Superior temporal gyrus (tissue), 1 donor: ENCODE data around the gene KCNH2.
A peak's percentile ranks its signal among the peaks of the same experiment; 100 is the strongest.
"Not testable (repeated sequence)": the region's sequence is repeated elsewhere in the genome, so short reads cannot be mapped to it uniquely, and the experiment has no call there.

Source experiments
- DNase-seq: peaks from one replicate; pipeline ENCODE4 v3.0.0-alpha.2; 2016; ENCODE audit errors: extremely low spot score

KCNH2 gene

DNA sequence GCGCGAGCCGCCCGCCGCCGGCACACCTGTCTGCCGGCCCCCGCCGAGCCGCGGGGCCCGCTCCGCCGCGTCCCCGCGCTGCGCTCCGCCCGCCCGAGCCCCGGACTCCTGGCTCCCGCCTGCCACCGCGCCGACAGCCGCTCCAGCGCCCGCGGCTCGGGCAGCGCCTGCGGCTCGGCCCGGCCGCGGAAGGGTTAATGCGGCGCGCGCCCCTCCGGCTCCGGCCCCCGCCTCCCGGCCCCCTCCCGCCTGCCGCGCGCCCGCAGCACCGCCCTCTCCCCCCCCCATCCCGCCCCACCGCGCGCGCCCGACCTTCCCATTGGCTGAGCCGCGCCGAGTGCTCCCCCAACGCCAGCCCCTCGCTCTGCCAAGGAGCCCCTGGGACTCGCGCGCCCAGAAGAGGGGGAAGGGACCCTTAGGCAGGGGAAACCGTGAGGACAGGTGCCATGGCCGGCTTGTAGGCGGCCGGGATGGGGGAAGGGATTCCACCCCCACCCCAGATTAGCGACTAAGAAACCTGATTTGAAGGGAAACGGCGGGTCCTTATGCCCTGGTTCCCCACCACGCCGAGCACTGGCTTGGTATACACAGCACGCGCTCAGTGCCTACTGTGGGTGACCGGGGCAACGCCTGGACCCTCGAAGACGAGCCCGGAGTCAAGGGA, at the start of gene KCNH2:
Gene KCNH2 (minus strand): TSS at position 196 of the 664 bp plus-strand sequence. CDS start 408 bp downstream, outside the sequence.
- no peak for DNase-seq

- not testable (repeated sequence) for DNase-seq
Measured at GRCh38 chr7:151027728-151028130, 49.6 kb upstream of the KCNH2 start.

DNA sequence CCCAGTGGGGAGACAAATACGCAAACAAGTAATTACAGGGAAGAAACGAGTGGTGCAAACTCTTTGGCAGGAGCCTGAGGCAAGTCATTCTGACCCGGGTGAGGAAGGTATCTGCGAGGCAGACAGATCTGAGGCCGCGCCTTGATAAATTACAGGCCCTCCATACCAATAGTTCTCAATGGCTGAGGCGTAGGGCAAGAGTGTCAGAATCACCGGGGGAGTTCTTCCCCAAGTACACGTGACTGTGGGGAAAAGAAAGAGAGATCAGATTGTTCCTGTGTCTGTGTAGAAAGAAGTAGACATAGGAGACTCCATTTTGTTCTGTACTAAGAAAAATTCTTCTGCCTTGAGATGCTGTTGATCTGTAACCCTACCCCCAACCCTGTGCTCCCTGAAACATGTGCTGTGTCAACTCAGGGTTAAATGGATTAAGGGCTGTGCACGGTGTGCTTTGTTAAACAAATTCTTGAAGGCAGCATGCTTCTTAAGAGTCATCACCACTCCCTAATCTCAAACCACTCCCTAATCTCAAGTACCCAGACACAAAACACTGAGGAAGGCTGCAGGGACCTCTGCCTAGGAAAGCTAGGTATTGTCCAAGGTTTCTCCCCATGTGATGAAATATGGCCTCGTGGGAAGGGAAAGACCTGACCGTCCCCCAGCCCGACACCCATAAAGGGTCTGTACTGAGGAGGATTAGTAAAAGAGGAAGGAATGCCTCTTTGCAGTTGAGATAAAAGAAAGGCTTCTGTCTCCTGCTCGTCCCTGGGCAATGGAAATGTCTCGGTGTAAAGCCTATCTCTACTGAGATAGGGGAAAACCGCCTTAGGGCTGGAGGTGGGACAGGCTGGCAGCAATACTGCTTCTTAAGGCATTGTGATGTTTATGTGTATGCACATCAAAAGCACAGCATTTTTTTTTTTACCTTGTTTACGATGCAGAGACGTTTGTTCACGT, 48.9 kb upstream of the KCNH2 start:
- DNase-seq = not testable (repeated sequence)

- DNase-seq = no peak
Measured at GRCh38 chr7:151025924-151026671, 48.0 kb upstream of the KCNH2 start.

GRCh38 chr7:151024435-151025056, 46.4 kb upstream of the KCNH2 start, which contains the start of gene ATG9B:
Gene ATG9B, minus strand, starts transcription at chr7:151024494. Its CDS starts 71 bp downstream, at chr7:151024423.
- no peak for DNase-seq

GRCh38 chr7:151023232-151023631, 45.1 kb upstream of the KCNH2 start:
- DNase-seq = no peak

GRCh38 chr7:151020231-151020630, 42.1 kb upstream of the KCNH2 start:
- DNase-seq = no peak

GRCh38 chr7:151019130-151019447, 41.0 kb upstream of the KCNH2 start:
- no peak for DNase-seq

- no peak for DNase-seq
Measured at GRCh38 chr7:151018421-151019129, 40.5 kb upstream of the KCNH2 start.

DNA sequence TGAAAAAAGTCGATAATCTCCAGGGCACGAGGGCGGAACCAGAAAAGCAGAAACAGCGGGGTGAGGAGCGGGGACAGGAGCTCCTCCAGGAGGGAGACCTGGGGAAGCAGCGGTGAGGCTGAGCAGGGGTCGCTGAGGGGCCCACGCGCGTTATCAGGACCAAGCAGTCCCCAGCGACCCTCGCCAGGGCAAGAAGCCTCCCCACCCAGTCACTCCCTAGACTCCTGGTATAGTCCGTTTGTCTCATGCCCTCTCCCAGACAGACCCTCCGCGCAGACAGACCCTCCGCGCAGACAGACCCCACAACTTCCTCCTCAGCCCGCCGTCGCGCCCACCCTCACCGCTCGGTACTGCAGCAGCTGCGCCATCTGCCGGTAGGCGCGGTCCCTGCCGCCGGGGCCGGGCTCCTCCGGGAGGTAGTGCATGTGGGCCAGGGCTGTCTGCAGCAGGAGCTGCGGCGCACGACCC, 39.9 kb upstream of the KCNH2 start:
- DNase-seq = no peak

- DNase-seq = no peak
Measured at GRCh38 chr7:151017370-151017952, 39.3 kb upstream of the KCNH2 start.

DNA sequence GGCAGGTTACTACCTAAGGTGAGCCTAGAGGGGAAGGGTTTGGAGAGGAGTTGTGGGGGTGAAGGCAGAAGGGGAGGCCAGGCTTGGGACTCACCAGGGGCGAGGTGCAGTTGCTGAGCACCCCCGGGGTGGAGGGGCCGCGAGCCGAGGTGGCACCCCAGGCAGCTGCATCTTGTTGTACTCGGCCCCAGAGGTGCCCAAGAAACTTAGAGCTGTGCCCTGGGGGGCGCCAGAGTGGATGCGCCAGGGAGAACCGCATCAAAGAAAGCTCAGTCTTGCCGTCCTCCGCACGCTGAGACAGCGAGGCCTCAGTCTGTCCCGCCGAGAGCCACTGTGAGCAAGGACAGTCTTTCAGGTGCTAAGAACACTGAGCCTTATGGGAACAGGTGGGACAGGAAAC, 38.8 kb upstream of the KCNH2 start:
- DNase-seq = no peak

DNA sequence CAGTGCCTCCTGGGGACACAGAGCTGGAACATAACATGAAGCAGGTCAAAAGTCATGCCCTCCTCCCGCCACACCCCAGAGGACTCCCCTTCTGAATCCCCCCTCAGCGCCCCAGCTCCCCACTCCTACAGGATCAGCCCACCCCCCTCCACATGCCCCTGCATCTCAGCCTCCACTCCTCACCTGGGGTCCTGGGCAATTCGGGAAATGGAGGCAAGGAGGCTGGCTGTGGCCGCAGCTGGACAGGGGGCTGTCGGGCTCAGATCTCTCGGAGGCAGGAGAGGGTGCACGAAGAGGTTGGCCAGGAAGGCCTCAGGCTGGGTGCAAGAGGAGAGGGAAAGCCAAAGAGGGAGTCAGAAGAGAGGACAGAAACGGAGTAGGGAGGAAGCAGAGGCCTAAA, 38.4 kb upstream of the KCNH2 start:
- DNase-seq = no peak

- no peak for DNase-seq
Measured at GRCh38 chr7:151015967-151016366, 37.8 kb upstream of the KCNH2 start.

- DNase-seq = no peak
Measured at GRCh38 chr7:151014950-151015349, 36.8 kb upstream of the KCNH2 start.

DNA sequence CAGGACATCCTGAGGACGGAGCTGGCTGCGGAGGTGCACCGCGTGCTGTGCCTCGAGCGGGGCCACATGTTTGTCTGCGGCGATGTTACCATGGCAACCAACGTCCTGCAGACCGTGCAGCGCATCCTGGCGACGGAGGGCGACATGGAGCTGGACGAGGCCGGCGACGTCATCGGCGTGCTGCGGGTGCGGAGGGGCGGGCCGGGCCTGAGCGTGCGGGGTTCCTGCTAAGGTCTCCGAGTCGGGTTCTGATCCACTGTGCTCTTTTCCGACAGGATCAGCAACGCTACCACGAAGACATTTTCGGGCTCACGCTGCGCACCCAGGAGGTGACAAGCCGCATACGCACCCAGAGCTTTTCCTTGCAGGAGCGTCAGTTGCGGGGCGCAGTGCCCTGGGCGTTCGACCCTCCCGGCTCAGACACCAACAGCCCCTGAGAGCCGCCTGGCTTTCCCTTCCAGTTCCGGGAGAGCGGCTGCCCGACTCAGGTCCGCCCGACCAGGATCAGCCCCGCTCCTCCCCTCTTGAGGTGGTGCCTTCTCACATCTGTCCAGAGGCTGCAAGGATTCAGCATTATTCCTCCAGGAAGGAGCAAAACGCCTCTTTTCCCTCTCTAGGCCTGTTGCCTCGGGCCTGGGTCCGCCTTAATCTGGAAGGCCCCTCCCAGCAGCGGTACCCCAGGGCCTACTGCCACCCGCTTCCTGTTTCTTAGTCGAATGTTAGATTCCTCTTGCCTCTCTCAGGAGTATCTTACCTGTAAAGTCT, 35.8 kb upstream of the KCNH2 start:
- DNase-seq = peak; percentile 67

DNA sequence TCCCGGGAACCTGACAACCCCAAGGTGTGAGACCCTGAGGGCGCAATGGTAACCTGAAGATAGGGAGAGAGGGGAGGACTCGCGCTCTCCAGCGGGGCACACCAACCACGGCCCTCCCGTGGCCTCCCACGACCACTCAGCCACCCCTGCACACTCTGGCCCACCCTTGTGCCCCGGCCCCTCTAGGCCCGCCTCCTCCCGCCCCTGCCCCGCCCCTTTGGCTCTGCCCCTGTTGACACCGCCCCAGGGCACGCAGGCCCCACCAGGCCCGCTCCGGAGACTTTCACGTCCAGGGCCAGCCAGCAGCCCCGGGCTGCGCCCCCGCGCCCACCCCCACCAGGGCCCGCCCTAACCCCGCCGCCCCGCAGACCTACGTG, 35.2 kb upstream of the KCNH2 start:
- DNase-seq = no peak

DNA sequence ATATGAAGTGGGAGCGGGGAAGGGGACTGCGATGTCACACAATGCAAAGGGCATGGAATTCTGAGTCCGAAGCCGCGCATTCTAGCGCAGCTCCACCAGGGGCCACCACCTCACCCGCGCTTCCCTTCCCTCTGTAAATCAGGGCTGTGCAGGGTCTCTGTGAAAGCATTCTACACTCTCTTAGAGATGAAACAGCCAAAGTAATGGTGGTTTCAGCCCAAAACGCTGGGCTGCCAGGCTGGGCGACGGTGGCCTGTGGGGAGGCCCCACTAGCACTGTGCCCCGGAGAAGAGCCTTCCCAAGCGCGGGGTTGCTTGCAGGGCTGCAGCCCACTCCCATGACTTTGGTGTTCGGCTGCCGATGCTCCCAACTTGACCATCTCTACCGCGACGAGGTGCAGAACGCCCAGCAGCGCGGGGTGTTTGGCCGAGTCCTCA, 34.8 kb upstream of the KCNH2 start:
- DNase-seq = no peak

DNA sequence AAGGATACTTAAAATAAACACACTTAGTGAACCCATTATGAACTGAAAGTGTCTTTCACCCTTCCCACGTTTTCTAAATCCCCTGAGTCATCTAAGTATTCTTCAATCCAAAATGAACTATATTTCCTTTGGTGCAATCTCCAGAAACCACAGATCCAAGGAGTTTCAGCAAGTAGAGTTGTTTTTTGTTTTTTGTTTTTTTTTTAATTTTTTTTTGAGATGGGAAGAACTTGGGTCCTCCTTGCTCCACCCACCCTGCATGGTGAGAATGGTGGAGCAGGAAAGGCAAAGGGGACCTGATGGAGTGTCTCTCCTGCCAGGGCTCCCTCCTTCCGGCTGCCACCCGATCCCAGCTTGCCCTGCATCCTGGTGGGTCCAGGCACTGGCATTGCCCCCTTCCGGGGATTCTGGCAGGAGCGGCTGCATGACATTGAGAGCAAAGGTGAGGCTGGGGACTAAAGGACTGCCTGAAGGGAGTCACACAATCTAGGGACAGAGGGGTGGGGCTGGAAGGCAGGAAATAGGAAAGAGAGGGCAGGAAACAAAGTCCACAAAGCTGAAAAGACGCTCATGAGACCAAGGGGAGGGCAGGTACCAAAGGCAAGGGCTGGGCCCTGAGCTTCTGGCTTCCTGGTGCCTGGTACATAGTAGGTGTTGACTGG, 34.0 kb upstream of the KCNH2 start:
- DNase-seq = no peak
